CD4-positive, alpha-beta T cell (primary cell): ENCODE measurements around the gene ZSCAN5B. TPM values are rescaled to one million over a fixed set of nuclear protein-coding genes. Genes with fewer than 3 reads are reported as not detected.

Experiments
- ATAC-seq: fragments of 200-7000 bp; cut with Tn5 transposase; one replicate; pipeline ENCODE4 v1.10.0; 2022; ENCODE audit warnings: mild to moderate bottlenecking; ENCODE audit not compliant: poor library complexity
- CTCF ChIA-PET: fragments of 350-600 bp; sonication (Branson Sonifier 250); formaldehyde crosslinking; loops from one replicate; lab custom pipeline; 2021; ENCODE audit warnings: antibody characterized with exemption, inconsistent platforms; lab: Charles Lee
- POLR2A ChIA-PET: fragments of 350-600 bp; sonication (Branson Sonifier 250); formaldehyde crosslinking; loops from one replicate; lab custom pipeline; 2021; ENCODE audit warnings: antibody characterized with exemption, inconsistent platforms; lab: Charles Lee
- DNase-seq, 14 experiments: peaks; one replicate each; pipeline ENCODE4 v3.0.0-alpha.2; 2013 to 2020; ENCODE audit warnings: mixed read lengths in 2 of 14
- H3K27ac ChIP-seq, 2 donors: one replicate each; pipeline versions ENCODE4 v1.5.1 to v1.7.0; 2013; ENCODE audit warnings: low read length in 2 of 2, low read depth in 1 of 2, mild to moderate bottlenecking in 1 of 2
- H3K27me3 ChIP-seq, 2 experiments: 1 replicate in 1 of 2; 2 replicates in 1 of 2; pipeline versions ENCODE4 v1.6.1 to v1.7.0; 2013; ENCODE audit warnings: low read length in 2 of 2, control low read depth in 1 of 2, mild to moderate bottlenecking in 1 of 2, moderate library complexity in 1 of 2; ENCODE audit not compliant: insufficient read depth in 2 of 2, control insufficient read depth in 1 of 2
- H3K36me3 ChIP-seq: one replicate; pipeline ENCODE4 v1.6.1; 2013; ENCODE audit warnings: low read length, control low read depth; ENCODE audit not compliant: insufficient read depth
- H3K4me1 ChIP-seq: one replicate; pipeline ENCODE4 v1.6.1; 2013; ENCODE audit warnings: low read length, control low read depth; ENCODE audit not compliant: insufficient read depth
- H3K4me3 ChIP-seq: one replicate; pipeline ENCODE4 v1.5.1; 2013; ENCODE audit warnings: mild to moderate bottlenecking, low read length, moderate library complexity
- H3K9me3 ChIP-seq, 2 experiments: 1 replicate in 1 of 2; 2 replicates in 1 of 2; pipeline versions ENCODE4 v1.6.1 to v1.7.0; 2013; ENCODE audit warnings: low read length in 2 of 2, mild to moderate bottlenecking in 2 of 2, control low read depth in 1 of 2, moderate library complexity in 1 of 2; ENCODE audit not compliant: control insufficient read depth in 1 of 2, insufficient read depth in 1 of 2
- H3K27ac Mint-ChIP-seq: one replicate; pipeline ENCODE4 v1.8.0; 2020; ENCODE audit warnings: mixed read lengths
- H3K27me3 Mint-ChIP-seq: one replicate; pipeline ENCODE4 v1.8.0; 2021; ENCODE audit warnings: mixed read lengths
- H3K36me3 Mint-ChIP-seq: one replicate; pipeline ENCODE4 v1.8.0; 2021; ENCODE audit warnings: low read depth, mixed read lengths
- H3K4me1 Mint-ChIP-seq: one replicate; pipeline ENCODE4 v1.8.0; 2021; ENCODE audit warnings: low read depth, mixed read lengths
- H3K4me3 Mint-ChIP-seq: one replicate; pipeline ENCODE4 v1.8.0; 2020; ENCODE audit warnings: mild to moderate bottlenecking, mixed read lengths
- H3K9me3 Mint-ChIP-seq: one replicate; pipeline ENCODE4 v1.8.0; 2020; ENCODE audit warnings: mixed read lengths
- CTCF ChIP-seq: fragments of 200-600 bp; IDR thresholded peaks from one replicate; pipeline ENCODE4 v1.8.0; 2022; ENCODE audit warnings: antibody characterized with exemption, mild to moderate bottlenecking
- intact Hi-C, 2 experiments: fragments of 100-400 bp; cut with DNase I in 1 of 2; cut with micrococcal nuclease in 1 of 2; formaldehyde crosslinking; loops; one replicate each; pipeline versions ENCODE4 v1.15.1 to v1.9.0; 2023 to 2025; cut with DNase I, micrococcal nuclease
- total RNA-seq, 174 experiments: library from RNA in 2 of 174; stranded (reverse) in 2 of 174; gene quantifications; one replicate each; pipeline ENCODE4 v1.2.3 and lab custom pipeline; 2021 to 2026

ZSCAN5B gene
- total RNA-seq, 2 experiments from 2014 or later, result not detected

- Mint-ChIP-seq H3K36me3 (peaks cover 11% of the 10 kb centered on the region), H3K4me3 (peak overlapping the region; percentile 80), H3K27ac (peak overlapping the region; percentile 85), H3K27me3 (no peaks in the 10 kb centered on the region), H3K4me1 (peaks cover 37% of the 10 kb centered on the region), H3K9me3 (no peaks in the 10 kb centered on the region)
- ATAC-seq, result no peak
- no peaks in the 10 kb centered on the region for H3K27me3 ChIP-seq
- ChIA-PET POLR2A (interaction anchor here (1.3 to 3.0 kb wide), 4 partner anchors 17 to 57 kb away, joined by 3 to 37 read pairs (median 11); partner anchors contain the start of gene ZNF787), CTCF (interaction anchor here (0.6 kb wide), 1 partner anchor 29 kb away, joined by 3 read pairs; no protein-coding TSS in a partner anchor)
- TF ChIP-seq CTCF, result no peak
- peak overlapping the region in 1 of 2 donors; percentile 14 for H3K27ac ChIP-seq
- H3K36me3 ChIP-seq, result peaks cover 11% of the 10 kb centered on the region
- no peaks in the 10 kb centered on the region for H3K9me3 ChIP-seq
- peak overlapping the region; percentile 70 for H3K4me3 ChIP-seq
- no peak for DNase-seq
- intact Hi-C loops, result loop anchor here in 1 of 2 experiments (5.0 to 10.0 kb wide), 2 partner anchors 35 to 453 kb away; partner anchors contain the start of gene ZNF71
- H3K4me1 ChIP-seq, result peaks cover 35% of the 10 kb centered on the region
Observed at GRCh38 chr19:56142087-56142787, 55.3 kb downstream of the ZSCAN5B start.

- Mint-ChIP-seq H3K4me1 (peaks cover 37% of the 10 kb centered on the region), H3K9me3 (no peaks in the 10 kb centered on the region), H3K27ac (peak overlapping the region; percentile 85), H3K4me3 (peak overlapping the region; percentile 80), H3K27me3 (no peaks in the 10 kb centered on the region), H3K36me3 (peaks cover 11% of the 10 kb centered on the region)
- Histone ChIP-seq H3K9me3 (no peaks in the 10 kb centered on the region), H3K27me3 (no peaks in the 10 kb centered on the region), H3K4me1 (peaks cover 35% of the 10 kb centered on the region), H3K27ac (peak overlapping the region in 1 of 2 donors; percentile 74), H3K4me3 (peak overlapping the region; percentile 70), H3K36me3 (peaks cover 9% of the 10 kb centered on the region)
- ATAC-seq (no peak), DNase-seq (peak in 11 of 14 experiments; percentile 15 to 70 (median 37))
- intact Hi-C loops, result loop anchor here (1.0 to 10.0 kb wide), 5 partner anchors 20 to 453 kb away; partner anchors contain the start of genes ZNF787 (in 2 of the 2), ZSCAN5A (in 2 of the 2) and ZNF71 (in 1 of the 2)
- no peak for TF ChIP-seq CTCF
- POLR2A ChIA-PET, result interaction anchor here (1.3 to 3.0 kb wide), 5 partner anchors 17 to 173 kb away, joined by 3 to 37 read pairs (median 11); partner anchors contain the start of genes ZNF787 and ZSCAN5A
- CTCF ChIA-PET, result interaction anchor here (0.6 to 1.2 kb wide), 2 partner anchors 30 to 36 kb away, joined by 3 read pairs; no protein-coding TSS in a partner anchor
Observed at GRCh38 chr19:56141417-56141993, 56.1 kb downstream of the ZSCAN5B start.
